Measurements from ENCODE around the gene RUNX1. TPM values are rescaled to one million over a fixed set of nuclear protein-coding genes. Genes with fewer than 3 reads are reported as not detected.

The RUNX1 gene
- total and polyA plus RNA-seq, 2 donors (not counting 1 experiment from before 2014, with no cell fraction given): 26.3 to 73.0 TPM

DNA sequence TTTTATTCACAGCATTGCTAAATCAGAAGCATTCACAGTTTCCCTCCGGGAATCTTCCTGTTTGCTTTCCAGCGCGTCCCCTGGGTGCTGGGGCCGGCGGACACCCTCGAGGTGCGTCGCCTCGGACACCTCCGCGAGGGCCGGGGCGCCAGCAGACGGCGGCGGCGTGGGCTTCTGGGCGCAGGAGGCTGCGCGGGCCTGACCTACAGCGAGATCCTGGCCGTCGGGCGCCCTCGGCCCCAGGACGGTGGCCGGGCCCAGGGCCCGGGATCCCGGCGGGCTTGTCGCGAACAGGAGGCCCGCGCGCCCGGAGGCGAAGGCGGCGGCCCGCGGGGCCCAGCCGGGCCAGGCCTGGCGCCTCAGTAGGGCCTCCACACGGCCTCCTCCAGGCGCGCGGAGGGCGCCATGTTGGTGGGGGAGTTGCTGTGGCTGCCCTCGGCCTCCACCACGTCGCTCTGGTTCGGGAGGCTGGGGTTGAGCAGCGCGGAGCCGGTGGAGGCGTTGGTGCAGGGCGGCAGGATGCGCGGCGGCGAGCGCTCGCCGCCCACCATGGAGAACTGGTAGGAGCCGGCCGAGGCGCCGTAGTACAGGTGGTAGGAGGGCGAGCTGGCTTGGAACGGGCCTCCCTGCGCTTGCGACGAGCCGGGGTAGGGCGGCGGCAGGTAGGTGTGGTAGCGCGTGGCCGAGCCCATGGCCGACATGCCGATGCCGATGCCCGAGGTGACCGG lies 257.2 kb downstream of the RUNX1 start:
- no peaks in the 10 kb centered on the region for H3K27me3 ChIP-seq (replicated peaks in 1 of 4; ENCODE audit: control extremely low read depth in 1 of 4, control insufficient read depth in 3 of 4, insufficient read depth in 4 of 4, low read length in 3 of 4)
- ChIA-PET POLR2A (no interaction called here), CTCF (no interaction called here)
- 98% methylated on average over 84 of the region's 84 CpGs for WGBS (ENCODE audit: insufficient coverage)
- no peak overlapping the region for H3K4me2 ChIP-seq (replicated peaks; ENCODE audit: low read depth, low read length, poor library complexity, severe bottlenecking)
- no peaks in the 10 kb centered on the region for H3K79me2 ChIP-seq (ENCODE audit: control insufficient read depth, insufficient read depth, low read length)
- H3K9ac ChIP-seq (ENCODE audit: low read length): no peak overlapping the region
- no peaks in the 10 kb centered on the region for H3K4me1 ChIP-seq (ENCODE audit: control insufficient read depth in 2 of 2, insufficient read depth in 2 of 2, low read length in 2 of 2)
- Mint-ChIP-seq H3K4me3 (no peak overlapping the region), H3K4me1 (no peaks in the 10 kb centered on the region), H3K27me3 (no peaks in the 10 kb centered on the region), H3K9me3 (ENCODE audit: insufficient read depth) (no peaks in the 10 kb centered on the region), H3K27ac (no peak overlapping the region)
- TF ChIP-seq, protein P1, sequence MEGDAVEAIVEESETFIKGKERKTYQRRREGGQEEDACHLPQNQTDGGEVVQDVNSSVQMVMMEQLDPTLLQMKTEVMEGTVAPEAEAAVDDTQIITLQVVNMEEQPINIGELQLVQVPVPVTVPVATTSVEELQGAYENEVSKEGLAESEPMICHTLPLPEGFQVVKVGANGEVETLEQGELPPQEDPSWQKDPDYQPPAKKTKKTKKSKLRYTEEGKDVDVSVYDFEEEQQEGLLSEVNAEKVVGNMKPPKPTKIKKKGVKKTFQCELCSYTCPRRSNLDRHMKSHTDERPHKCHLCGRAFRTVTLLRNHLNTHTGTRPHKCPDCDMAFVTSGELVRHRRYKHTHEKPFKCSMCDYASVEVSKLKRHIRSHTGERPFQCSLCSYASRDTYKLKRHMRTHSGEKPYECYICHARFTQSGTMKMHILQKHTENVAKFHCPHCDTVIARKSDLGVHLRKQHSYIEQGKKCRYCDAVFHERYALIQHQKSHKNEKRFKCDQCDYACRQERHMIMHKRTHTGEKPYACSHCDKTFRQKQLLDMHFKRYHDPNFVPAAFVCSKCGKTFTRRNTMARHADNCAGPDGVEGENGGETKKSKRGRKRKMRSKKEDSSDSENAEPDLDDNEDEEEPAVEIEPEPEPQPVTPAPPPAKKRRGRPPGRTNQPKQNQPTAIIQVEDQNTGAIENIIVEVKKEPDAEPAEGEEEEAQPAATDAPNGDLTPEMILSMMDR (IDR thresholded peaks at IDR 0.05): no peak
- no peak for TF ChIP-seq EZH2 (IDR thresholded peaks at IDR 0.05; ENCODE audit: borderline replicate concordance, insufficient read depth, low read depth, low read length, poor library complexity, severe bottlenecking)
- no peak overlapping the region for H3K4me3 ChIP-seq (ENCODE audit: control extremely low read depth in 1 of 5, extremely low read depth in 1 of 5, insufficient read depth in 1 of 5, low read depth in 2 of 5, low read length in 4 of 5)
- peaks cover 0 to 10% (median 0%) of the 10 kb centered on the region in 3 donors for H3K9me3 ChIP-seq (ENCODE audit: control extremely low read depth in 1 of 3, control insufficient read depth in 2 of 3, insufficient read depth in 1 of 3, low read length in 2 of 3)
- intact Hi-C loops (cut with micrococcal nuclease): no loop called here
- DNase-seq: no peak
- H2AFZ ChIP-seq (ENCODE audit: insufficient read depth, low read depth, low read length, poor library complexity, severe bottlenecking): no peak overlapping the region
- peaks cover 0 to 42% of the 10 kb centered on the region in 2 experiments for H3K36me3 ChIP-seq (replicated peaks in 1 of 2; ENCODE audit: control extremely low read depth in 1 of 2, control insufficient read depth in 1 of 2, extremely low read depth in 1 of 2, insufficient read depth in 2 of 2, low read length in 1 of 2)
- no peak overlapping the region for H3K27ac ChIP-seq (ENCODE audit: low read length in 2 of 2)
- no peak for ATAC-seq (ENCODE audit: low read depth)
- H4K20me1 ChIP-seq (ENCODE audit: control insufficient read depth, insufficient read depth, low read length, poor library complexity, severe bottlenecking): no peaks in the 10 kb centered on the region

DNA sequence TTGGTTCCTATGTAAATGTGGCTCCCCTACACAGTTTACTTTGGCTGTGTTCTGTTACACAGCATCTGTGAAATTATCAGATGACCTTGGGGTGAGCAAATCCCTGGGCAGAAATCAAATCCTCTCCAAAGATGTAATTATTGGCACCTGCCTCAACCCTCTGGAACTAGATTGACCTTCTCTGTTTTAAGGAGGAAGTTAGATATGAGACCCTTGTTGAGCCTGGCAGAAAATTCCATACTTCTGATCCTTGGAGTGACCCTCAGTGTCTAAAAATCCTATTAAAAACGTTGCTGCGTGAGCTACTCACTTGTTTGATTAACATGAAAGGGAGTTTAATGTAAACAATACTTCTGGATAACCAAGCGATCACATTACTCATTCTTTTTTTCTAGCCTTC lies 258.3 kb downstream of the RUNX1 start:
- Mint-ChIP-seq H3K27ac (no peak overlapping the region), H3K4me3 (no peak overlapping the region), H3K4me1 (no peaks in the 10 kb centered on the region), H3K9me3 (ENCODE audit: insufficient read depth) (no peaks in the 10 kb centered on the region), H3K27me3 (no peaks in the 10 kb centered on the region)
- Histone ChIP-seq H3K27me3 (replicated peaks in 1 of 4; ENCODE audit: control extremely low read depth in 1 of 4, control insufficient read depth in 3 of 4, insufficient read depth in 4 of 4, low read length in 3 of 4) (no peaks in the 10 kb centered on the region), H3K9me3 (ENCODE audit: control extremely low read depth in 1 of 3, control insufficient read depth in 2 of 3, insufficient read depth in 1 of 3, low read length in 2 of 3) (peaks cover 0 to 10% (median 0%) of the 10 kb centered on the region in 3 donors), H3K4me2 (replicated peaks; ENCODE audit: low read depth, low read length, poor library complexity, severe bottlenecking) (no peak overlapping the region), H4K20me1 (ENCODE audit: control insufficient read depth, insufficient read depth, low read length, poor library complexity, severe bottlenecking) (no peaks in the 10 kb centered on the region), H3K36me3 (replicated peaks in 1 of 2; ENCODE audit: control extremely low read depth in 1 of 2, control insufficient read depth in 1 of 2, extremely low read depth in 1 of 2, insufficient read depth in 2 of 2, low read length in 1 of 2) (peaks cover 0 to 31% of the 10 kb centered on the region in 2 experiments), H3K4me3 (ENCODE audit: control extremely low read depth in 1 of 5, extremely low read depth in 1 of 5, insufficient read depth in 1 of 5, low read depth in 2 of 5, low read length in 4 of 5) (no peak overlapping the region), H2AFZ (ENCODE audit: insufficient read depth, low read depth, low read length, poor library complexity, severe bottlenecking) (no peak overlapping the region), H3K79me2 (ENCODE audit: control insufficient read depth, insufficient read depth, low read length) (no peaks in the 10 kb centered on the region), H3K9ac (ENCODE audit: low read length) (no peak overlapping the region), H3K4me1 (ENCODE audit: control insufficient read depth in 2 of 2, insufficient read depth in 2 of 2, low read length in 2 of 2) (no peaks in the 10 kb centered on the region), H3K27ac (ENCODE audit: low read length in 2 of 2) (no peak overlapping the region)
- ATAC-seq (ENCODE audit: low read depth): no peak
- TF ChIP-seq EZH2 (IDR thresholded peaks at IDR 0.05; ENCODE audit: borderline replicate concordance, insufficient read depth, low read depth, low read length, poor library complexity, severe bottlenecking): no peak
- TF ChIP-seq, protein P1 (IDR thresholded peaks at IDR 0.05): no peak
- no CpG with 5 or more reads among the region's 3 CpGs for WGBS (ENCODE audit: insufficient coverage)
- ChIA-PET CTCF (no interaction called here), POLR2A (no interaction called here)
- intact Hi-C loops (cut with micrococcal nuclease): no loop called here
- no peak for DNase-seq

All from B cell (primary cell).